ENCODE results near the gene MAN1B1. TPM values are rescaled to one million over a fixed set of nuclear protein-coding genes. Genes with fewer than 3 reads are reported as not detected.
"Not testable (repeated sequence)": the region's sequence is repeated elsewhere in the genome, so short reads cannot be mapped to it uniquely, and the experiment has no call there.

Gene MAN1B1
- polyA plus RNA-seq, 5 donors, result 50.7 to 68.6 (median 60.1) TPM

DNA sequence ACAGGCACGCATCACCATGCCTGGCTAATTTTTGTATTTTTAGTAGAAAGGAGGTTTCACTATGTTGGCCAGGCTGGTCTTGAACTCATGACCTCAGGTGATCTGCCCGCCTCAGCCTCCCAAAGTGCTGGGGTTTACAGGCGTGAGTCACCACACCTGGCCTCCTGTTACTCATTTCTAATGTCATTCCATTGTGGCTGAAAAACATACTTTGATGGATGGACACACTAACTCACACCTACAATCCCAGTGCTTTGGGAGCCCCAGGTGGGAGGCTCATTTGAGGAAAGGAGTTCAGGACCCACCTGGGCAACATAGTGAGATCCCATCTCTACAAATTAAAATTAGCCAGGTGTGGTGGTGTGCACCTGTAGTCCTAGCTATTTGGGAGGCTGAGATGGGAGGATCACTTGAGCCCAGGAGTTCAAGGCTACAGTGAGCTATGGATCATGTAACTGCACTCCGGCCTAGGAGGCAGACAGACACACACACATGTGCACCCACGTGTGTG lies 37.2 kb downstream of the MAN1B1 start:
- DNase-seq, result not testable (repeated sequence)

DNA sequence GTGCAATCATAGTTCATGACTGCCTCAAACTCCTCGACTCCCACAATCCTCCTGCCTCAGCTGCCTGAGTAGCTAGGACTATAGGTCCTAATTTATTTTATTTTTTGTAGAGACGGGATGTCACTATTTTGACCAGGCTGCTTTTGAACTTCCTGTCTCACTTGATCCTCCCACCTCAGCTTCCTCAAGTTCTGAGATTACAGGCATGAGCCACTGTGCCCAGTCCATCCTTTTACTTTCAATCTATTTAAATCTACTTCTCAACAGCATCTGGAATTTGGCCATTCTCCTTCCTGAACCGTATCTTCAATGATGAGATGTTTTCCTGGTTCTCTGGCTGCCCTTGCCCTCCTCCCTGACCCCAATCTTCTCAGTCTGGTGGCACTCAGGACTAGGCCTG lies 40.0 kb downstream of the MAN1B1 start:
- DNase-seq, result no peak

DNA sequence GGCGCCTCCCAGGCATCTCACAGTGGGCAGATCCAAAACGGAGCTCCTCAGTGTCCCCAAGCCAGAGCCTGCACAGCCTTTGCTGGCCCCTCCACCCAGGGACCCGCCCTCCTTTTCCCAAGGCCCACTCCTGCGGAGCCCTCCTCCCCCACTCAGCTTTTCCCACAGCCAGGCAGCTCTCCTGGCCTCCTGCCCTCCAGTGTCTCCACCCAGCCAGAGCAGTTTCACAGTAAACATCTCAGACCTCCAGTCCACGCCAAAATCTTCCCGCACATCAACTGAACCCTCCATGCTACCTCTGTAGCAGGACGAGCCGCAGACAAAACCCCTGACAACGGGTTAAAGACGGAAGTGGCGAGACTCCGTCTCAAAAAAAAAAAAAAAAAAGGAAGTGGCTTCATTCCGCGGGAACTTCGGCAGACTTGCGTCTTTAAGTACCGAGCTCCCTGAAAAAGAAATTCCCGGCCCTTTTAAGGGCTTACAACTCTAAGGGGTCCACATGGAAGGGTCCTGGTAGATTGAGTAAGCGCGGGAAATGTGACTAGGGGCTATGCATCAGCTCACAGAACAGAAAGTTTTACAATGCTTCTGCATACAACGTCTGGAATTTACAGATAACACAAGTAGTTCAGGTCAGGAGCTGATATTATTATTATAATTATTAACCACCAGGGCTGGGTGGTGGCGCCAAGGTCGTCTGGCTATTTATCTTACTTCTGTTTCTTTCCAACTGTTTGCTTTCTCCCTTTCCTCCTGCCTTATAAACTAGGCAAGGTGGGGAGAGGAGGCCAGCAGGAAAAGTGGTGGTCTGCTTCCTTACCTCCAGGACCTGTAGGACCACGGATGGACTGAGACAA lies 40.7 kb downstream of the MAN1B1 start:
- peak in 1 of 2 donors; percentile 32 for DNase-seq

DNA sequence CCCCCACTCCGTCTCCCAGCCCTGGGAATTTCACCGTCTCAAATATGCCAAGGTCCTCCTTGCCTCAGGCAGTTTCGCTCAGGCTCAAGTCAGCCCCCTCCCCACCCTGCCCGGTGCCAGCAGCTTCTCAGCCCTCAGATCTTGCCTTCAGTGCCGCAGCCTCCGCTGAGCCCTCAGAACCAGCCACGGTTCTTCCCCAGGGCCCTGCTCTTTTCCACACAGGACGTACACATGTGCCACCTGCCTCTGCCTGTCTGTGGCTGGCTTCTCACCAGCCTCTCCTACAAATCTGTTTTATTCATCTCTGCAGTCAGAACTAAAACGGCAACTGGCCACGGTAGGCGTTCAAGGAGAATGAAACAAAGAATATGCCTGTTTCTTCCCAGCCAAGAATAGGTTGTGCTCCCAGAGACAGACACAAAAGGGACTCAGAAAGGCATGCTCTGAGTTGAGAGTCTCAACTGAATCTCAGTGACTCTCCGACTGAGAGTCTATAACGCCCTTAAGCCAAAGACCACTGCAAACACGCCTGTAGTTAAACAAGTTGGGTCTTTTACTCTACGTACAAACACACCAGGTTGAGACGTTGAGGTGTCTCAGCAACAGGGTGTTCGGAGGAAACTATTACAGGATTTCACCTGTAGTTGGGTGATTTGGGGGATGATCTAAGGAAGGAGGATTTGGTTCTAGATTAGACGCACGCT lies 41.5 kb downstream of the MAN1B1 start:
- DNase-seq, result peak in 1 of 2 donors; percentile 17

DNA sequence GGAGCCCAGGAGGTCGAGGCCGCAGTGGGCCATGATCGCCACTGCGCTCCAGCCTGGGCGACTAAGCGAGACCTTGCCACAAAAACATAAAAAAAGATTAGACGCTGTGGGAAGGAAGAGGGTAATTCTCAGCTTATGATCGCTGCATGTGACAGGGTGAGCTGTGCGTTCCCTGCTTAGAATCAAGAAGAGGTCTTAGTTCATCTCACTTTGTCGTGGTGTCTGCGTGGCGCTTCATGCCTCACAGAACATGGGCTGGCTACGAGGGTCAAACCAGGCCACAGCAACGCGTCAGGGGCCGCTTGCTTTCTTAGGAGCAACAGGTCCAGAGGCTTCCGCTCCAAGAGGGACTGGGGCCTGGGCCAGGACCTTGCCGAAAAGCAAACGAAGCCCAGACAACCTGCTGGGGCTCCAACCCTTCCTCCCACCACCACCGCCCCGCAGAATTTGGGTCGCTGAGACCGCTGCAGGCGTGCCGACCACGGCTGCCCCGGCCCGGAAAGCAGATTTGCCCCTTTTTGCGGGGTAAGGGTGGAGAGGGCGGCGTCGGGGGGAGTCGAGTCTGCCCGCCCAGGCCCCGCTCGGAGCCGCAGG lies 42.2 kb downstream of the MAN1B1 start:
- DNase-seq, result no peak

DNA sequence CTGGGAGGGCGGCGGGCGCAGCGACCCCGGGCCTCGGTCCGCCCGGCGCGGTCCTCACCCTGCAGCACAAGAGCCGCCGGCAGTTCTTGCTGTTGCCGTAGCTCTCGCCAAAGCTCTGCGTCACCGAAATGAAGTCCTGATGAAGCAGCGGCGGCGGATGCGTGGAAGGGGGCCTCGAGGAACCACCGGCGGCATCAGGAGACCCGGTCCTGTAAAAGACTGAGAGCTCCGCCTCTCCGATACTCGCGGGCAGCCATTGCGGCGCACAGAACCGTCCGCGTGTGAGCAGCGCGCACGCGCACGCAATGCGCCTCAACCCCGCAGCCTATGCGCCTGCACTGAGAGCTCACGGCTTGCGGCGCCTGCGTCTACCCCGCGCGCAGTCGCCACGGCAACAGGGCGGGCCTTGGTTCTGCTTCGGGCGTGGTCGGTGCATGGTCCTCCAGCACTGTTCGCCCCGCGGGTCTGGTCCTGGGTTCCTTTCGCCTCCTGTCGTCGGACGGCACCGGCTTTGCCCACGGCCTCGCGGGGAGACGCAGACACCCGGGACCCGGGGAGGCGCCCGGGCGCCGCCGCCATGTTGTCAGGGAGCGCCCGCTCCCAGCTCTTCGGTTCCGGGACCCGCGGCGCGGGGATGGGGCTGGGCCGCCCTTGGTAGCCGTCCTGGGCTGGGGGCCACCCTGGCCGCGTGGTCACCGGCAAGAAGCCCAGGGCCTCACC lies 42.8 kb downstream of the MAN1B1 start:
- peak; percentile 78 to 84 for DNase-seq

DNA sequence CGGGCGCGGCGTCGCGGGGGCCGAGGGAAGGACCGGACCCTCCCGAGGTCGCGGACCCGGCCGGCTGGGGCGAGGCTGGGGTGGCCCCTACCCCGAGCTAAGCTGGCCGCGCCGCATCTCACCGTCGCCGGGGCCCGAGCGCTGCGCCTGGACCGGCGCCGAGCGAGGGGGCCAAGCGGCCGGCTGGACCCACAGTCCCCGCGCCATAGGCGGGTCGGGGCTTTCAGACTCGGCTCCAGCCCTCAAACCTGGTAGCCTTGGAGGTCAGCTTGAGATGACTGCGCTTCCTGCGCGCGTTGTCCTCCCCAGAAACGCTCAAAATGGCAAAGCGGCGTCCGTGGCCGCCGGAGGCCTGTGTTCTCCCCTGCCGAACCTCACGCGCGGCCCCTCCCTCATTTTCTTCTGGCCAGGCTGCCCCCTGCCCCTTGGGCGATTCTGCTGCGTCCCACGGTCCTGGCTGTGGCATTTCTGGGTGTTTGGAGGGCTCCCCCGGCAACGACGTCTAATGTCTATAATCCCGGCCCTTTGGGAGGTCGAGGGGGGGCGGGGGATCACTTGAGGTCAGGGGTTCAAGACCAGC lies 43.5 kb downstream of the MAN1B1 start:
- no peak for DNase-seq

DNA sequence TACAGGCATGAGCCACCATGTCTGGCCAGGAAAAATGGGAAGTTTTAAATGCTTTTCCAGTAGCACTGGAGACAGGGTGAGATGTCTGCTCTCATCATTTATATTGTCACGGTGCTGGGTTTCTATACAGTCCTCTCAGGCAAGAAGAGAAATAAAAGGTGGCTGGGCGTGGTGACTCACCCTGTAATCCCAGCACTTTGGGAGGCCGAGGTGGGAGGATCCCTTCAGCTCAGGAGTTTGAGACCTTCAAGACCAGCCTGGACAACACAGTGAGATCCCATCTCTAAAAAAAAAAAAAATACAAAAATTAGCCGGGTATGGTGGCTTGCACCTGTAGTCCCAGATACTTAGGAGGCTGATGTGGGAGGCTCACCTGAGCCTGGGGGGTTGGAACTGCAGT lies 47.4 kb downstream of the MAN1B1 start:
- DNase-seq, result no peak

DNA sequence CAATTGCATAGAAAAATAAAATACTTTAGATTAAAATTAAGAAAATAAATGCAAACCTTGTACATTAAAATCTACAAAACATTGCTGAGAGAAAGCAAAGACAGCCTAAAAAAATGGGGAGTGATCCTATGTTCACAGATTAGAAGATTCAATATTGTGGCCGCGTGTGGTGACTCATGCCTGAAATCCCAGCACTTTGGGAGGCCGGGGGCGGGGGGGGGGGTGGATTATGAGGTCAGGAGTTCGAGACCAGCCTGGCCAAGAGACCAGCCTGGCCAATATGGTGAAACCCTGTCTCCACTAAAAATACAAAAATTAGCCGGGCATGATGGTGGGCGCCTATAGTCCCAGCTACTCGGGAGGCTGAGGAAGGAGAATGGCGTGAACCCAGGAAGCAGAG lies 48.4 kb downstream of the MAN1B1 start:
- DNase-seq, result not testable (repeated sequence)

DNA sequence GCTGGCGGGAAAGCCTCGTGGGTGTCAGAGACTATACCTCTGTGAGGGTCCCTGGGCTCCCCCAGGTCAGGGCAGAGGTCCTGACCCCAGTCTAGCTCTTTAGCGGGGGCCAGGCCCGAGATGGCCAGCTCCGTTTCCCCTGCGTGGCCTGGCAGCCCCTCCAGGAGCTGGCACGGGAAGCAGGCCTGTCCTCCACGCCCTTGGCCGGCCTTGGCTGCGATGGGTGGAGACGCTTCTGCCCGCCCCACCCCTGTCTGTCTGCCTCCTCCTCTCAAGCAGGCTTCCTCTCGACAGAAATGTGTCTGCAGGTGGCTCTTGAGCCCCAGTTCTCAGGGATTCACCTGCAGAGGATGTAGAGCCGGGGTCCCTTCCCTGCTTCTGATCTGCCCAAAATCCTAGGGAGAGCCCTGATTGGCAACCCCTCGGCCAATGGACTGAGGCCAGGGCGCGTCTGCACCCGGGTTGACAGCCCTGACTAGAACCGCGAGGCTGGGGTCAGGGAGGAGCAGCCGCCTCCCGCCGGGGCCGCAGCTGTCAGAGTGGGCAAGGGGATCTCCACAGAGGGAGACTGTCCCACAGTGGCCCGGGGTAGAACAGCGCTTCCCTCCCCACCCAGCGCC lies 49.6 kb downstream of the MAN1B1 start:
- no peak for DNase-seq

DNA sequence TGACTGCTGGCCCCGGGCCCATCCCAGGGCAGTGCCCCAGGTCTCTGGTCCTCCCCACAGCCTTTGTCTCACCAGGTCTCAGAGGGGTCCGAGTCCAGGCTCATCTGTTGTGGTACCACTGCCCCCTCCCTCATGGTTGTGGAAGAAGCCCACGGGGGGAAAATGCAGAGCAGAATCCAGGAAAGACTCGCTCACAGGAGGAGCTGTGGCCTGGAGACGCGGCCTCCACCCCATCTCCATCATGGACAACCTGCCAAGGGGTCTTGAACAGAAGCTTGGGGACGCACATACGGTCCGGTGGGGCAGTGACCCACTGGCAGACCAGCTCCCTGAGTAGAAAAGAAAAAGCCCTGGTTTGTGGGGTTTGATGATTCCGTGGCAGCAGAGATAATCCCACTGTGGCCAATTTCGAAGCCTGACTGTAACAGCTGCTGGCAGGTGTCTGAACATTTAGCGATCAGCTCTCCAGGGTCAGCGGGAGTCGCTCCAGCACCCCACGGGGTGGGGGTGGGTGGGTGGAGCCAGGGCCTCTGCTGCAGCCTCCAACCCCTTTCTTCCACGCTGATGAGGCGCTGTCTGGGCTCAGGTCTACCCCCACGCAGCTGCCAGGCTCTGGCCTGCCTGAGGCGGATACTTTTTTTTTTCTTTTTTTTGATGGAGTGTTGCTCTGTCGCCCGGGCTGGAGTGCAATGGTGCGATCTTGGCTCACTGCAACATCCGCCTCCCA lies 50.3 kb downstream of the MAN1B1 start:
- DNase-seq, result no peak

DNA sequence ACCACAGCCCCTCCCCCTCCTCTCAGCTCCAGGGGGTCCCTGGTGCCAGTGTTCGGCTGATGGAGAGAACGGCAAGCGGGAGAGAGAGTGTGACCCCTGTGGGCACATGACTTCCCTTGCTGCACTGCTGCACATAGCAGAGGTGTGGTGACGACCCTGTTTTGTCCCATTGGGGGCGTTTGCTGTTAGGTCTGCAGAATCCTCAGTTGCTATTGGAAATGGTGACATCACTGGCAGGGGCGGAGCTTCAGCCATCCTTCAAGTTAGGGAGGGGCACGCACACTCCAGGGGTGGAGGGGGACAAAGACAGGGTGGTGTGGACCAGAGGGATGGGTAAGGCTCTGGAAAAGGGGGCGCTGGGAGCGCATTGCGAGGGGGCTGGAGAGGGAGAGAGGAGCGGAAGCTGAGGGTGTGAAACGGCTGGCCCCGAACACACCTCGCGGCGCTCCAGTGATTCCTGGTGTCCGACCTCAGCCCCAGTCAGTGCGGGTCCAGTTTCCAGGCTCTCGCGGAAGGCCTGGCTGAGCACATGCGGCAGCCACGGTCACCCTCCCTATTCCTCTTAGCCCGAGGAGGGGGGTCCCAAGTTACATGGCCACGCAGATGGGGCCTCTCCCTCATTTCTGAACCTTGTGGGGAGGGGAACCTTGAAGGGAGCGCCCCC lies 51.4 kb downstream of the MAN1B1 start:
- no peak for DNase-seq

DNA sequence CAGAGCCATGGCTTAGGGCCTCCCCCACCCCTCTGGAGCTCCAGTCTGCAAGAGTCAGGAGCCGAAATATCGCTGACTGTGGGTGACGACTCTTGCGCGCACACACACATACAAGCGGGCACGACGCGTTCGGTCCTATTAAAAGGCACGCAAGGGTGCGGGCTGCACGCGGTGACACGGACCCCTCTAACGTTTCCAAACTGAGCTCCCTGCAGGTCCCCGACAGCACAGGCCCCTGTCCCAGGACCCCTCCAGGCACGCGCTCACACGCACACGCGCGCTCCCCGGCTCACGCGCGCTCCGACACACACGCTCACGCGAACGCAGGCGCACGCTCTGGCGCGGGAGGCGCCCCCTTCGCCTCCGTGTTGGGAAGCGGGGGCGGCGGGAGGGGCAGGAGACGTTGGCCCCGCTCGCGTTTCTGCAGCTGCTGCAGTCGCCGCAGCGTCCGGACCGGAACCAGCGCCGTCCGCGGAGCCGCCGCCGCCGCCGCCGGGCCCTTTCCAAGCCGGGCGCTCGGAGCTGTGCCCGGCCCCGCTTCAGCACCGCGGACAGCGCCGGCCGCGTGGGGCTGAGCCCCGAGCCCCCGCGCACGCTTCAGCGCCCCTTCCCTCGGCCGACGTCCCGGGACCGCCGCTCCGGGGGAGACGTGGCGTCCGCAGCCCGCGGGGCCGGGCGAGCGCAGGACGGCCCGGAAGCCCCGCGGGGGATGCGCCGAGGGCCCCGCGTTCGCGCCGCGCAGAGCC lies 52.1 kb downstream of the MAN1B1 start, which contains the start of gene GRIN1:
TSS of gene GRIN1 (plus strand) at position 433 of the 746 bp plus-strand sequence. CDS start 333 bp downstream, outside the sequence.
- DNase-seq, result peak in 1 of 2 donors; percentile 21

DNA sequence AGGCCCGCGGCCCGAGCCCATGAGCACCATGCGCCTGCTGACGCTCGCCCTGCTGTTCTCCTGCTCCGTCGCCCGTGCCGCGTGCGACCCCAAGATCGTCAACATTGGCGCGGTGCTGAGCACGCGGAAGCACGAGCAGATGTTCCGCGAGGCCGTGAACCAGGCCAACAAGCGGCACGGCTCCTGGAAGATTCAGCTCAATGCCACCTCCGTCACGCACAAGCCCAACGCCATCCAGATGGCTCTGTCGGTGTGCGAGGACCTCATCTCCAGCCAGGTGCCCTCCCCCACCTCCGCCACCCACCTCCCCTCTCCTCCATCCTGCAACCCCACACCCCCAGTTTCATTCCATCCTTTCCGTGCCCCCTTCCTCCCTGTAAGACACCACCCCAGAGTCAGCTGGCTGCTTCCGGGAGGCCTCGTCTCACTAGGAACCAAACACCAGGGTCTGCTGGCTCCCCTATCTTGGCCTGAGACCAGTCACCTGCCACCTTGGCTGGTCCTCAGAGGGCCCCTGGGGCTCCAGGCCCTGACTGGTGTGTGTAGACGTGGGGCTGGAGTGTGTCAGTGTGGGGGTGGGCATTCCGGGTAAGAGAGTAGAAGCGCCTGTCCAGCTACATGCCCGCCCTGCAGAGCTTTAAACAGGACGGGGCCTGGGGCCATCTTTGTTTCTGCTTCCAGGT lies 52.8 kb downstream of the MAN1B1 start:
- DNase-seq, result no peak

DNA sequence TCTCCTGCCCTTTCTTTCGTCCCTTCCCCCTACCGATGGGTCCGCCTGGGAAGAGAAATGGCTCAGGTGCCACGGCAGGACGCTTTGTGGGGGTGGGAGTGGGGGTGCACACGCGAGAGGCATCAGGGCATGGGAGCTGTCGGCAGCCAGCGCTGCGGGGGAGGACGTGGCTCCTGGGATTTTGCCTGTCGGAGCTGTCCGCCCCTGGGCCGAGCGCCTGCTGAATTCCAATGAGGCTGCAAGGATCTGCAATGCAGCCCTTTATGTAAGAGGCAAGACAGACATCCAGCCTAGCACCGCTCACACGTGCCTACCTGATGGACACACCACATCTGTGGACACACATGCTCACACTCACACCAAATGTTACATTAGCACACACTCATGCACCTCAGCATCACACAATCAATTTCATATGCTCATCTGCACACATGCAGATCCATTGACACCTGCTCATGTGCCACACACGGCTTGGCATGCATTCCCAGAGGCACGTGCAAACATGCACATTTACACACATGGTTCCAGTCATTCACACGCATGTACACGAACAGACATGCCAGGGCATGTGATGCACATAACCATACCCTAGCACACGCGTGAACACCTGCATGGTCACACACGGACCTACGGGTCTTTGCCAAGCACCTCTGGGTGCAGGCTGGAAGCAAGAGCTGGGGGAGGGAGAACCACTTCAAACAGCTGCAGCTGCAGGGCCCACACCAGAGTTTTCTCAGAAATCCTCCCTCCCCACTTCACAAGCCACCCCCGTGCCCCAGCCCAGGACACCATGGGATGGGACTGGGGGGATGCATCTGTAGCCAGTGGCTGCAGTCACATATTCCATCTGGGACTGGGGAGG lies 53.6 kb downstream of the MAN1B1 start:
- DNase-seq, result no peak

DNA sequence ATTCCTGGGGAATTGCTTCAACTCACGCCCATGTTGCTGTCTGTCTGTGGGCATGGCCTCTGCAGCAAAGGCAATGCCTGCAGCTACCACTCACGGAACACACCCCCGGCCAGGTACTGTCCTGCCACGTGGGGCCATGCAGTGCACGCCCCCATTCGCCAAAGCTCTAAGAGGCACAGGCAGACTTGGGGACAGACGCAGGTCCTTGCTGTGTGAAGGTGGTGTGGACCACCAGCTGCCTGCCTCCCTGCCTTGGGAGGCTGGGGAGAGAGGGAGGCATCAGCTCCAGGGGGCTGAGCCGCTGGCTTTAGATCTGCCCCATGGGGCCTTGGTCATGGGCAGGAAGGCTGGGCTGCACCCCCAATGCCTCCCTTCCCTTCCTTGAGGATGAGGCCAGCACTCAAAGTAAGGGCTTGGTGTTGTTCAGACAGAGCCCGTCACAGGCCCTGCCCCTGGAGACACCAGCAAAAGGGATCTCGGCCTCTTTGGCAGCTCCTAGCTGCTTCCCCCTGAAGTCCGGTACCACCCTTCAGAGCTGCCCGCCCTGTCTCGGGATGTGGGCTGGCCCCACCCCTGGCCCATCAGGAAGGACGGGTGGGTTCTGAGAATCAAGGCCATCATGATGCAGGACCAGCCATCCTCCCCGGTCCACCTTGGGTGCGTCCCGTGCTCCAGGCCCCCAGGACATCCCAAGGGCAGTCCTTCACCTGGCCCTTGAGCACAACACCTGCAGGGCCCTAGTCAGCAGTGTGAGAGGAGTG lies 54.4 kb downstream of the MAN1B1 start:
- DNase-seq, result no peak

Data from right lung (tissue), 5 donors.